WI38 (cell line): ENCODE results near the gene DRD1.
"Not testable (repeated sequence)": the region's sequence is repeated elsewhere in the genome, so short reads cannot be mapped to it uniquely, and the experiment has no call there.

Experiments
- H3K4me3 ChIP-seq: 2 replicates; pipeline ENCODE4 v1.5.1; 2011; ENCODE audit warnings: low read depth, mild to moderate bottlenecking, control low read depth, low read length
- CTCF ChIP-seq: IDR thresholded peaks from 2 replicates; pipeline ENCODE4 v1.5.1; 2012; ENCODE audit warnings: low read depth, mild to moderate bottlenecking, control low read depth, low read length

Gene DRD1

DNA sequence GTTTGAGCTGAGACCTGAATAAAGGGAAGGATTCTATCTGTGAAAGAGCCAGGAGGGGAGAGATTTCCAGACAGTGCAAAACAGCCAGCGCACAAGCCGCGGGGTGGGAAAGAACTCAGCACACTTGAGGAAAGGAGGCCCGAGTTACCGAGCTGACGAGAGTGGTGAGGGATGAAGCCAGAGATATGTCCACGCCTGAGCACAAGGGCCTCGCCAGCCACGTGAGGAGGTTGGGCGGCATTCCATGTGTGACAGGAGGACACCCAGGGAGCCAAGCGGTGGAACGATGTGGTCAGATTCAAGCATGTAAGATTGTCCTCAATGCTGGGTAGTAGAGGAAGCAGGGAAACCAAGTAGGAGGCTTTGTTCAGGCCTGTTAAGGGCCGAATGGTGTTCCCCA, 17.4 kb upstream of the DRD1 start:
- TF ChIP-seq CTCF = no peak
- no peak overlapping the region for H3K4me3 ChIP-seq

DNA sequence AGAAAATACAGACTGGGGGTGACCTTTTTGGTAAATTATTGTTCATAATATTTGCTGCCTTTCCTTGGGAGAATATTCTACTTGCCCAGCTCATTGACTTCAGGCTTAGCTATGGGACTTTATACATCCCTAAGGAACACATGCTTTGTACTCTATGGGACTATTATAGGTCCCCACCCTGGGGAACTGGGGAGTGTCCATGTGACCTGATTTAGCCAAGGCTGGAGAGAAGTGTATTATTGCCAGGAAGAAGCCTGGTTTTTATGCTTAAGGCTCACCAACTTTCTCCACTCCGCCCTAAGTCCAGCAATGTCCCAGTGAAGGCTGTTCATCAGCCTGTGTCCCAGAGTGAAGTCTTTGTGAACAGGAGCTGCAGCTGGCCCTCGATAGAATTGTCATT, 16.6 kb upstream of the DRD1 start:
- no peak overlapping the region for H3K4me3 ChIP-seq
- no peak for TF ChIP-seq CTCF

DNA sequence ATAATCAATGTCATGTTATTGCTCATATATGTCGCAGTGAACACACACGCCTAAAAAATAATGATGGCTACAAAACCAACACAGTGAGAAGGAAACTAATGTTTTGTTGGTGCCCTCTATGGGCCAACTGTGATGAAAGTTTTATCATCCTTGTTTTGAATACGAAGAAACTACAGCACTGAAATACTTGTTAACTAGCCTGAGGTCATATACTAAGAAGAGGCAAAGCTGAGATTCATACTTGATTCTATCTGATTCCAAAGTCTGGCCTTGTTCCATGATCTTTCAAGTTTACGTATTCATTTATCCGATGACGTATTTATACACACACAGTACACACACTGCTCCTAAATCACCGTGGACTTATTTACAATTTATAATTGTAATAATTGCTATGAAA, 16.1 kb upstream of the DRD1 start:
- TF ChIP-seq CTCF = peak; percentile 12; the same call in 1 of the 2 replicates
- no peak overlapping the region for H3K4me3 ChIP-seq

DNA sequence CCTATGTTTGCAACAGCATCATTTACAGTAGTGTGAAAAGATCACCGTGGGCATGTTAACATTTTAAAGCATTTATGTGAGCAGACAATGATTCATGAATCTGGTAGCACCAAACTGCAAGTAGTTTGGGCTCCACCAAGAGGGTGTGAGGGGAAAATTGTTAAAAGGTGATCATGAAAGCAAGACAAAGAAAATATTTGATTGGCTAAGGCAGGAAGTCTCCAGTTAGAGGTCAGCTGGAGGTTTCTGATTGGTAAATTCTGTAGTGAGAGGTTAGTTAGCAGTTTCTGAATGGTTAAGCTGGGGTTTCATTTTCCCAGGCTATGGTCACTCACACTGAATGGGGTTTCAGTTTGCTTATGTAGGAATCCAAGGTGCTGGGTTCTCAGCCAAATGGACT, 13.5 kb upstream of the DRD1 start:
- no peak for TF ChIP-seq CTCF
- no peak overlapping the region for H3K4me3 ChIP-seq

GRCh38 chr5:175456105-175456742, 12.2 kb upstream of the DRD1 start:
- no peak for TF ChIP-seq CTCF
- H3K4me3 ChIP-seq = no peak overlapping the region

- H3K4me3 ChIP-seq = not testable (repeated sequence)
Measured at GRCh38 chr5:175454338-175454737, 10.4 kb upstream of the DRD1 start.

- H3K4me3 ChIP-seq = no peak overlapping the region
- no peak for TF ChIP-seq CTCF
Measured at GRCh38 chr5:175452166-175452565, 8.2 kb upstream of the DRD1 start.

GRCh38 chr5:175448276-175448675, 4.3 kb upstream of the DRD1 start:
- TF ChIP-seq CTCF = no peak
- H3K4me3 ChIP-seq = no peak overlapping the region
